ENCODE measurements around the gene SLC22A5. TPM values are rescaled to one million over a fixed set of nuclear protein-coding genes. Genes with fewer than 3 reads are reported as not detected.

Gene SLC22A5
- total RNA-seq: 2.6 and 8.7 TPM in 2 replicates

DNA sequence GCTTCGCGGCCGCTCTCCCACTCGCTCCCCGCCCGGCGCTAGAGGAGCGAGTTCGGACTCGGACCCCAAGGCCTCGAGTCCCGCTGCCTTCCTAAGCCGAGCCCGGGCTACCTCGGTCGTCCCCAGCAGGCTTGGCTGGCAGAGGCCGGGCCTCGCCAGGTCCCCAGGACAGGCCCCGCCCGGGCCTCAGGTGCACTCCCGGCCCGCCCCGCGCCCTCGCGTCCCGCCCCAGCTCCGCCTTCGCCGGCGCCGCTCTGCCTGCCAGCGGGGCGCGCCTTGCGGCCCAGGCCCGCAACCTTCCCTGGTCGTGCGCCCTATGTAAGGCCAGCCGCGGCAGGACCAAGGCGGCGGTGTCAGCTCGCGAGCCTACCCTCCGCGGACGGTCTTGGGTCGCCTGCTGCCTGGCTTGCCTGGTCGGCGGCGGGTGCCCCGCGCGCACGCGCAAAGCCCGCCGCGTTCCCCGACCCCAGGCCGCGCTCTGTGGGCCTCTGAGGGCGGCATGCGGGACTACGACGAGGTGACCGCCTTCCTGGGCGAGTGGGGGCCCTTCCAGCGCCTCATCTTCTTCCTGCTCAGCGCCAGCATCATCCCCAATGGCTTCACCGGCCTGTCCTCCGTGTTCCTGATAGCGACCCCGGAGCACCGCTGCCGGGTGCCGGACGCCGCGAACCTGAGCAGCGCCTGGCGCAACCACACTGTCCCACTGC, at the start of gene SLC22A5:
Gene SLC22A5 (plus strand): TSS at position 237 of the 707 bp plus-strand sequence. CDS start 263 bp downstream, at position 500.

Other genes with a start within 250 kb of the SLC22A5 start
- 72.7 and 74.6 TPM in 2 replicates for gene P4HA2, start 141.9 kb upstream of the SLC22A5 start, total RNA-seq
- gene PDLIM4, start 112.0 kb upstream of the SLC22A5 start, total RNA-seq: 18.8 and 43.8 TPM in 2 replicates
- 2.1 and 3.7 TPM in 2 replicates for gene SLC22A4, start 75.3 kb upstream of the SLC22A5 start, total RNA-seq
- 18.1 and 20.9 TPM in 2 replicates for gene IRF1, start 121.1 kb downstream of the SLC22A5 start, total RNA-seq
- gene IL5, start 173.8 kb downstream of the SLC22A5 start, total RNA-seq: not detected in 2 replicates
- 17.7 and 30.0 TPM in 2 replicates for gene RAD50, start 187.3 kb downstream of the SLC22A5 start, total RNA-seq